Esophagus muscularis mucosa (tissue), 4 donors: ENCODE results near the gene ZNF554. TPM values are rescaled to one million over a fixed set of nuclear protein-coding genes. Genes with fewer than 3 reads are reported as not detected.

ENCODE experiments used
- DNase-seq: peaks from one replicate; pipeline ENCODE4 v3.0.0-alpha.2; 2017; ENCODE audit errors: extremely low spot score
- H3K27ac ChIP-seq, 4 donors: fragments of 200-600 bp; sonication (generic); replicated peaks in 1 of 4; 1 replicate in 3 of 4; 2 replicates in 1 of 4; pipeline ENCODE4 v1.5.1; 2016 to 2019; ENCODE audit warnings: mild to moderate bottlenecking in 1 of 4
- H3K27me3 ChIP-seq, 4 donors: fragments of 200-600 bp; sonication (generic); one replicate each; pipeline versions ENCODE4 v1.5.1 to v1.6.0; 2016 to 2019
- H3K36me3 ChIP-seq, 4 donors: fragments of 200-600 bp; sonication (generic); one replicate each; pipeline ENCODE4 v1.5.1; 2016 to 2019
- H3K4me1 ChIP-seq, 4 donors: fragments of 200-600 bp; sonication (generic); one replicate each; pipeline ENCODE4 v1.5.1; 2016 to 2019
- H3K4me3 ChIP-seq, 4 donors: fragments of 200-600 bp; sonication (generic); 1 replicate in 2 of 4; 2 replicates in 2 of 4; pipeline ENCODE4 v1.5.1; 2016 to 2019; ENCODE audit warnings: mild to moderate bottlenecking in 4 of 4, moderate library complexity in 1 of 4
- H3K9me3 ChIP-seq, 4 donors: fragments of 200-600 bp; sonication (generic); 1 replicate in 3 of 4; 2 replicates in 1 of 4; pipeline ENCODE4 v1.5.1; 2016 to 2019
- EP300 ChIP-seq: sonication (generic); formaldehyde crosslinking; IDR thresholded peaks from one replicate; pipeline ENCODE4 v1.6.1; 2017; ENCODE audit warnings: antibody characterized with exemption
- POLR2A ChIP-seq: fragments of 450-650 bp; IDR thresholded peaks from one replicate; pipeline ENCODE4 v1.6.1; 2017; ENCODE audit warnings: antibody characterized with exemption, moderate library complexity, mild to moderate bottlenecking, low read depth
- POLR2AphosphoS5 ChIP-seq, 2 donors: sonication (generic); formaldehyde crosslinking; IDR thresholded peaks; one replicate each; pipeline ENCODE4 v1.6.1; 2017; ENCODE audit warnings: antibody characterized with exemption in 2 of 2
- WGBS: methylation state at CpG from one replicate; pipeline ENCODE4 v1.1.5; 2018; 5-methylcytosine and 5-hydroxymethylcytosine counted together
- intact Hi-C: fragments of 100-400 bp; cut with DNase I; formaldehyde crosslinking; loops from one replicate; pipeline ENCODE4 v1.15.1; 2023
- total RNA-seq, 4 donors: library from RNA; depleted of rRNA; stranded (reverse); fragments of >200 nt; gene quantifications; one replicate each; pipeline versions ENCODE4 v1.1.0 to v1.2.1, GENCODE V29; 2016
- TF ChIP-seq, protein P1 (sequence below), 3 experiments: fragments of 200-600 bp in 2 of 3; fragments of 450-650 bp in 1 of 3; sonication (generic) in 2 of 3; IDR thresholded peaks; one replicate each; pipeline ENCODE4 v1.5.1; 2017 to 2019; ENCODE audit warnings: antibody characterized with exemption in 3 of 3, mild to moderate bottlenecking in 2 of 3, moderate library complexity in 1 of 3

ZNF554 gene
- total RNA-seq, 4 donors from 2014 or later = 2.9 to 7.1 (median 4.6) TPM

DNA sequence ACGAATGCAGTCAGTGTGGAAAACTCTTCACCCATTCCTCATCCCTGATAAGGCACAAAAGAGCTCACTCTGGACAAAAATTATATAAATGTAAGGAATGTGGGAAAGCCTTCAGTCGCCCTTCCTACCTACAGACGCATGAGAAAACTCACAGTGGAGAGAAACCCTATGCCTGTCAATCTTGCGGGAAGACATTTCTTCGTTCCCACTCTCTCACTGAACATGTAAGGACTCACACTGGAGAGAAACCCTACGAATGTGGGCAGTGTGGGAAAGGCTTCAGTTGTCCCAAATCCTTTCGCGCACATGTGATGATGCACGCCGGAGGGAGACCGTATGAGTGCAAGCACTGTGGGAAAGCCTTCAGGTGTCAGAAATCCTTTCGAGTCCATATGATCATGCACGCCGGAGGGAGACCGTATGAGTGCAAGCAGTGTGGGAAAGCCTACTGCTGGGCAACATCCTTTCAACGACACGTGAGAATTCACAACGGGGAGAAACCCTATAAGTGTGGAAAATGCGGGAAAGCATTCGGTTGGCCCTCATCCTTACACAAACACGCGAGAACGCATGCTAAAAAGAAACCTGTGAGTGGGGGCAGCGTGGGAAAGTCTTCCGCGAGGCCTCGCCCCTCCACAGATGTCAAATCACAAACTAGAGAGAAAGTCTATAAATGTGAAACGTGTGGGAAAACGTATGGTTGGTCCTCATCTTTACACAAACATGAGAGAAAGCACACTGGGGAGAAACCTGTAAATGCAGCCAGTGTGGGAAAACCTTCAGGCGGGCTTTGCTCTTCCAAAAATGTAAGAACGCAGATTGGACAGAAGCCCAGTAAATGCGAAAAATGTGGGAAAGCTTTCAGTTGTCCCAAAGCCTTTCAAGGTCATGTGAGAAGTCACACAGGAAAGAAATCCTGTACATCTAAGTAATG is 58.0 kb downstream of the ZNF554 start:
- 88% methylated on average over 32 of the region's 32 CpGs for whole genome bisulfite sequencing
- TF ChIP-seq POLR2A (no peak), POLR2AphosphoS5 (IDR thresholded peaks at IDR 0.05) (no peak), EP300 (no peak)

DNA sequence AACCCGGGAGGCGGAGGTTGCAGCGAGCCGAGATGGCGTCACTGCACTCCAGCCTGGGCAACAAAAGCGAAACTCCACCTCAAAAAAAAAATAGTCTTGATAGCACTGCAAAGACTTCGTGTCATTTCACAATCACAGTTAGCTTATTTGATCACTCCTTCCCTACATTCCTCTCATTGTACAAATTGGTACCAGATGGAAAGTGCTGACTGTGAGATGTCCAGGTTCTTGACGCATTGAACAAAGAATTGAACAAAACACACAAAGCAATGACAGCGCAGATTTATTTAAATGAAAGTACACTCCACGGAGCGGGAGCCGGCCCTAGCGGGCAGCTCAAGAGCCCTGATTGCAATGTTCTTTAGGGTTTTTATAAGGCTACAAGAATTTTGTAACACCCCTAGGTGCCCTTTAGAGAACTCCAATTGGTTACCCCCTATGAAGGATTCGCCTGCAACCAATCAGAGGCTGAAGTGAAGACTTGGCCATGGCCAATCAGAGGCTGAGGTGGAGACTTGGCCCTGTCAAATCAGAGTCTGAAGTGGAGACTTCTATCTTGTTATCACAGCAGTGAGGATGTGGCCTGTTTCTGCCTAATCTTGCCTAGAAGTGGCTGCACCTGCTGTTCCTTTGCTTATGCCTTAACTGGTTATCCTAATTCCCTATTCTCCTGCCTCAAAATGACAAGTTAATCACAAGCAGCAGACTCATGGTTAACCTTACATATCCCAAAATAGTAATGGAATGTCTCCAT is 64.2 kb downstream of the ZNF554 start:
- intact Hi-C loops = no loop called here
- no peak overlapping the region for H3K27ac ChIP-seq
- H3K4me3 ChIP-seq = no peak overlapping the region
- H3K4me1 ChIP-seq = peaks cover 0 to 6% (median 2%) of the 10 kb centered on the region in 4 donors
- no peak for DNase-seq
- no peak for TF ChIP-seq EP300
- TF ChIP-seq POLR2AphosphoS5 (IDR thresholded peaks at IDR 0.05) = no peak
- no peak for TF ChIP-seq POLR2A
- TF ChIP-seq, protein P1, sequence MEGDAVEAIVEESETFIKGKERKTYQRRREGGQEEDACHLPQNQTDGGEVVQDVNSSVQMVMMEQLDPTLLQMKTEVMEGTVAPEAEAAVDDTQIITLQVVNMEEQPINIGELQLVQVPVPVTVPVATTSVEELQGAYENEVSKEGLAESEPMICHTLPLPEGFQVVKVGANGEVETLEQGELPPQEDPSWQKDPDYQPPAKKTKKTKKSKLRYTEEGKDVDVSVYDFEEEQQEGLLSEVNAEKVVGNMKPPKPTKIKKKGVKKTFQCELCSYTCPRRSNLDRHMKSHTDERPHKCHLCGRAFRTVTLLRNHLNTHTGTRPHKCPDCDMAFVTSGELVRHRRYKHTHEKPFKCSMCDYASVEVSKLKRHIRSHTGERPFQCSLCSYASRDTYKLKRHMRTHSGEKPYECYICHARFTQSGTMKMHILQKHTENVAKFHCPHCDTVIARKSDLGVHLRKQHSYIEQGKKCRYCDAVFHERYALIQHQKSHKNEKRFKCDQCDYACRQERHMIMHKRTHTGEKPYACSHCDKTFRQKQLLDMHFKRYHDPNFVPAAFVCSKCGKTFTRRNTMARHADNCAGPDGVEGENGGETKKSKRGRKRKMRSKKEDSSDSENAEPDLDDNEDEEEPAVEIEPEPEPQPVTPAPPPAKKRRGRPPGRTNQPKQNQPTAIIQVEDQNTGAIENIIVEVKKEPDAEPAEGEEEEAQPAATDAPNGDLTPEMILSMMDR (IDR thresholded peaks at IDR 0.05) = no peak
- H3K9me3 ChIP-seq = peaks cover 0 to 6% (median 0%) of the 10 kb centered on the region in 4 donors
- H3K36me3 ChIP-seq = no peaks in the 10 kb centered on the region
- WGBS = 84% methylated on average over 13 of the region's 14 CpGs
- no peaks in the 10 kb centered on the region for H3K27me3 ChIP-seq

More for the DNA sequence above, 58.0 kb downstream of the ZNF554 start:
- DNase-seq = no peak
- intact Hi-C loops = no loop called here
- H3K4me1 ChIP-seq = no peaks in the 10 kb centered on the region
- peaks cover 10 to 35% (median 25%) of the 10 kb centered on the region in 4 donors for H3K9me3 ChIP-seq
- no peak overlapping the region for H3K27ac ChIP-seq
- H3K4me3 ChIP-seq = no peak overlapping the region
- H3K36me3 ChIP-seq = no peaks in the 10 kb centered on the region
- H3K27me3 ChIP-seq = no peaks in the 10 kb centered on the region

DNA sequence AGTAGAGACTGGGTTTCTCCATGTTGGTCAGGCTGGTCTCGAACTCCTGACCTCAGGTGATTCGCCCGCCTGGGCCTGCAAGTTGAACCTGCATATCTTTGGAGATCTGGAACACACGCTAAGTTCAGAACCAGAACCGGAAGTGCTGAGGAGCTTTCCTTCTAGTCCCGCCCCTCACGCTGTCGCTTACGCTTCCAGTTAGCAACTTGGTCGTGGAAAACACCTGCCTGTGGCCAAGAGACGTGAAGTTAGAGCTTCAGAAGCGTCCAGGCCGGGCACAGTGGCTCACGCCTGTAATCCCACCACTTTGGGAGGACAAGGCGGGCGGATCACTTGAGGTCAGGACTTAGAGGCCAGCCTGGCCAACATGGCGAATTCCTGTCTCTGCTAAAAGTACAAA is 66.1 kb downstream of the ZNF554 start:
- DNase-seq = no peak
- no peaks in the 10 kb centered on the region for H3K27me3 ChIP-seq
- intact Hi-C loops = no loop called here

More for the DNA sequence above, 66.1 kb downstream of the ZNF554 start:
- no peak for TF ChIP-seq POLR2A
- TF ChIP-seq, protein P1 (IDR thresholded peaks at IDR 0.05) = no peak
- TF ChIP-seq POLR2AphosphoS5 (IDR thresholded peaks at IDR 0.05) = no peak
- TF ChIP-seq EP300 = no peak
- no peaks in the 10 kb centered on the region for H3K9me3 ChIP-seq
- H3K27ac ChIP-seq = no peak overlapping the region
- no peak overlapping the region for H3K4me3 ChIP-seq
- 90% methylated on average over 17 of the region's 17 CpGs for WGBS
- no peaks in the 10 kb centered on the region for H3K36me3 ChIP-seq
- H3K4me1 ChIP-seq = peaks cover 0 to 6% (median 2%) of the 10 kb centered on the region in 4 donors

Other genes starting within 250 kb of the ZNF554 start
- gene GNG7, start 117.2 kb upstream of the ZNF554 start, total RNA-seq = 10 to 100 TPM in 3 of 4 donors, 1 to 10 TPM in 1; 6.3 to 18.8 (median 13.0) TPM
- 10 to 100 TPM in 3 of 4 donors, 1 to 10 TPM in 1; 7.0 to 19.2 (median 14.3) TPM for gene DIRAS1, start 98.5 kb upstream of the ZNF554 start, total RNA-seq
- 10 to 100 TPM; 31.6 to 36.9 (median 33.8) TPM for gene SLC39A3, start 79.9 kb upstream of the ZNF554 start, total RNA-seq
- 10 to 100 TPM; 53.6 to 71.2 (median 59.2) TPM for gene SGTA, start 36.6 kb upstream of the ZNF554 start, total RNA-seq
- gene THOP1, start 34.4 kb upstream of the ZNF554 start, total RNA-seq = 10 to 100 TPM; 22.8 to 65.3 (median 42.4) TPM
- gene ZNF555, start 21.6 kb downstream of the ZNF554 start, total RNA-seq = 1 to 10 TPM; 3.0 to 7.5 (median 5.3) TPM
- under 1 TPM in 1 of 4 donors, not detected in 3; 0.42 TPM for gene ZNF556, start 47.5 kb downstream of the ZNF554 start, total RNA-seq
- gene ZNF57, start 81.1 kb downstream of the ZNF554 start, total RNA-seq = 1 to 10 TPM; 2.2 to 3.6 (median 2.3) TPM
- gene ZNF77, start 125.1 kb downstream of the ZNF554 start, total RNA-seq = 1 to 10 TPM; 2.5 to 4.2 (median 3.0) TPM
- 1 to 10 TPM in 1 of 4 donors, under 1 TPM in 2, not detected in 1; 0.75 to 1.2 (median 0.91) TPM for gene TLE6, start 157.7 kb downstream of the ZNF554 start, total RNA-seq
- gene TLE2, start 209.4 kb downstream of the ZNF554 start, total RNA-seq = 10 to 100 TPM; 34.0 to 51.2 (median 44.1) TPM
- 100 to 1,000 TPM; 657 to 947 (median 804) TPM for gene TLE5, start 242.6 kb downstream of the ZNF554 start, total RNA-seq